AG04450 (cell line): ENCODE measurements around the gene NAA10. TPM values are rescaled to one million over a fixed set of nuclear protein-coding genes. Genes with fewer than 3 reads are reported as not detected.

Source experiments
- CTCF ChIA-PET: fragments of 300-600, 350-600 bp; formaldehyde crosslinking; extraction: SDS; loops from one replicate; lab custom pipeline; 2022; ENCODE audit warnings: antibody characterized with exemption, inconsistent platforms; lab: Charles Lee
- POLR2A ChIA-PET: fragments of 350-600 bp; formaldehyde crosslinking; extraction: SDS; loops from one replicate; lab custom pipeline; 2021; ENCODE audit warnings: antibody characterized with exemption, inconsistent platforms; lab: Yijun Ruan, JAX
- DNase-seq: peaks from one replicate; pipeline ENCODE4 v3.0.0-alpha.2; 2011; ENCODE audit warnings: low read depth, low spot score
- H3K27ac ChIP-seq: one replicate; pipeline ENCODE4 v1.5.1; 2012; ENCODE audit warnings: low read depth, low read length, control low read depth
- H3K27me3 ChIP-seq: one replicate; pipeline ENCODE4 v1.6.0; 2012; ENCODE audit warnings: low read length; ENCODE audit not compliant: control insufficient read depth, insufficient read depth
- H3K4me3 ChIP-seq: 2 replicates; pipeline ENCODE4 v1.5.1; 2011; ENCODE audit warnings: mild to moderate bottlenecking, low read depth, low read length, control low read depth
- H3K9me3 ChIP-seq: 2 replicates; pipeline ENCODE4 v1.5.1; 2012; ENCODE audit warnings: low read length; ENCODE audit not compliant: control insufficient read depth, insufficient read depth
- polyA plus RNA-seq: library from polyadenylated mRNA; depleted of rRNA; stranded (reverse); fragments of >200 nt; gene quantifications from 2 replicates; pipeline ENCODE4 v1.2.3, GENCODE V29; 2011
- TF ChIP-seq, protein P1 (sequence below): IDR thresholded peaks from 2 replicates; pipeline ENCODE4 v1.5.1; 2011; ENCODE audit warnings: low read depth, low read length, control low read depth, inconsistent platforms

Gene NAA10
- polyA plus RNA-seq, 1 experiment = 42.9 TPM

DNA sequence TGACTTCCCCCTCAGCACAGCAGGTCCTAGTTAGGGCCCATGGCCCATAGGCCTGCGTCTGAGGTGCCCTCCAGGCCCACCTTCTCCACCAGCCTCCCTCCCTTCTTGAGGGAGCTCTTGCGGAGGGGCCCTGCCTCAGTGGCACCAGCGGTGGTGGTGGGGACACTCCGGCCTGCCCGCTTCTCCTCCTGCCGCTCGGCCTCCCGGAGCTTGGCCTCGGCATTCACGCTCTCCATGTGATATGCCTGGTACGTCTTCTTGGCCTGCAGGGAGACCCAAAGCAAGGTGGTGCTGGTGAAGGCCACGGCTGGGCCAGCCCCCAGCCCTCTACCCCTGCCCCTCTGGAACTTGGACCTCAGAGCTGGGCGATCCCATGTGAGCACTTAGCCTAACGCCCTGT is 14.3 kb downstream of the NAA10 start:
- TF ChIP-seq, protein P1, sequence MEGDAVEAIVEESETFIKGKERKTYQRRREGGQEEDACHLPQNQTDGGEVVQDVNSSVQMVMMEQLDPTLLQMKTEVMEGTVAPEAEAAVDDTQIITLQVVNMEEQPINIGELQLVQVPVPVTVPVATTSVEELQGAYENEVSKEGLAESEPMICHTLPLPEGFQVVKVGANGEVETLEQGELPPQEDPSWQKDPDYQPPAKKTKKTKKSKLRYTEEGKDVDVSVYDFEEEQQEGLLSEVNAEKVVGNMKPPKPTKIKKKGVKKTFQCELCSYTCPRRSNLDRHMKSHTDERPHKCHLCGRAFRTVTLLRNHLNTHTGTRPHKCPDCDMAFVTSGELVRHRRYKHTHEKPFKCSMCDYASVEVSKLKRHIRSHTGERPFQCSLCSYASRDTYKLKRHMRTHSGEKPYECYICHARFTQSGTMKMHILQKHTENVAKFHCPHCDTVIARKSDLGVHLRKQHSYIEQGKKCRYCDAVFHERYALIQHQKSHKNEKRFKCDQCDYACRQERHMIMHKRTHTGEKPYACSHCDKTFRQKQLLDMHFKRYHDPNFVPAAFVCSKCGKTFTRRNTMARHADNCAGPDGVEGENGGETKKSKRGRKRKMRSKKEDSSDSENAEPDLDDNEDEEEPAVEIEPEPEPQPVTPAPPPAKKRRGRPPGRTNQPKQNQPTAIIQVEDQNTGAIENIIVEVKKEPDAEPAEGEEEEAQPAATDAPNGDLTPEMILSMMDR = no peak
- no peak for DNase-seq
- Histone ChIP-seq H3K27ac (no peak overlapping the region), H3K4me3 (no peak overlapping the region), H3K9me3 (no peaks in the 10 kb centered on the region), H3K27me3 (peaks cover 2% of the 10 kb centered on the region)
- ChIA-PET POLR2A (no interaction called here), CTCF (no interaction called here)

DNA sequence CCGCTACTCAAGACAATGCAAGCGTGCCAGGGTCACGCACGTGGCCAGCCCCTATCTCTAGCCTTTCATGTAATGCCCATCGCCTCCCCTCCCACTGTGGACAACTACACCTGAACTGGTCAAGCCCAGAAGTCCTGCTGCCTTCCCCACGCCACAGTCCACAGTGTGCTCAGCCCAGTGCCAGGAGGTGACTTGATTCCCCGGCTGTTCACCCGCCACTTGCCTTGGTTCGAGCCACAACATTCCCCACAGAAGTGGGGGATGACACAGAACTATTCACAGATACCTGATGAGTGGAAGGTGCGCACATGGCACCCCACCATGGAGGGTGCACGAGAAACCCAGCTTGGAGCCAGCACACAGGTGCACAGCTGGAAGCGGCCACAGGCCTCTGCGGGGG is 15.6 kb downstream of the NAA10 start:
- no peaks in the 10 kb centered on the region for H3K27me3 ChIP-seq
- TF ChIP-seq, protein P1 = no peak
- H3K9me3 ChIP-seq = no peaks in the 10 kb centered on the region
- H3K4me3 ChIP-seq = no peak overlapping the region
- CTCF ChIA-PET = no interaction called here
- POLR2A ChIA-PET = no interaction called here
- no peak overlapping the region for H3K27ac ChIP-seq
- no peak for DNase-seq

DNA sequence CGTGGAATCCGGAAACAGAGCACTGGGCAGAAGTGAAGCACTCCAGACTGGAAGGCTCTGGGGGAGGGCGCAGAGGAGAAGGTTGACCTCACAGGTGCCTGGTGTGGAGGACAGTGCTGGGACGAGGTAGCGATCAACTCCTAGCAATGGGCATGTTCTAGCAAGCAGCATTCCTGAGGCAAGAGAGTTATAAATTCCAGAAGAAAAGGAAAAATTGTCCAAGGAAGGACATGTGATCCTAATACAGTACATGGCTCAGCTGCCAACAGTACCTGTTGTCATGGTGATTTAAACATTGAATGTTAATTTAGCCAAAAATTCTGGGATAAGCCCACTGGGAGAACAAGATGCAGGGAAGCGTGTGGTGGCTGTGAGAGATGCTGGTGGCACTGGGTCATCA is 17.0 kb downstream of the NAA10 start:
- CTCF ChIA-PET = no interaction called here
- POLR2A ChIA-PET = no interaction called here
- Histone ChIP-seq H3K27ac (no peak overlapping the region), H3K4me3 (no peak overlapping the region), H3K9me3 (no peaks in the 10 kb centered on the region), H3K27me3 (peaks cover 3% of the 10 kb centered on the region)
- TF ChIP-seq, protein P1 = no peak
- DNase-seq = no peak

DNA sequence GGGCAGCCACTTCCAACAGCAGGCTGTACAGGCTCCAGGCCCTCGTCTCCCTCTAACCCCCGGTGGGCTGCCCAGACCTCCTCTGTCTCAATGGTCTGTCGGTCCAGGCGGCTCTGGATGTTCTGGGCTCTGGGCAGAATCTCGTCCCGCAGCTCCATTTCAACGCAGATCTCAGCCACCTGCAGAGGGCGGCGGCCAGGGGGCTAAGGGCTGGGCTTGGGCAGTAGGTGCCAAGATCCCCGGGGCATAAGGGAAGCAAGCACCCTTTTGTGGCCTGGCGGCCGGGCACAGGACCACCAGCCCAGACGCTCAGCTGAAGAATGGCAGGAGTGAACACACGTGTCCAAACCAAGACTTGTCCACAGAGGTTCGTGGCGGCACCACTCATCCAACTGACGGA is 21.1 kb downstream of the NAA10 start:
- H3K9me3 ChIP-seq = no peaks in the 10 kb centered on the region; the same call in 1 of the 2 replicates
- TF ChIP-seq, protein P1 = no peak
- CTCF ChIA-PET = interaction anchor here (1.4 kb wide), 1 partner anchor 9 kb away, joined by 4 read pairs; no protein-coding TSS in a partner anchor
- POLR2A ChIA-PET = no interaction called here
- DNase-seq = no peak
- peaks cover 3% of the 10 kb centered on the region for H3K27me3 ChIP-seq
- no peak overlapping the region for H3K27ac ChIP-seq
- no peak overlapping the region for H3K4me3 ChIP-seq

DNA sequence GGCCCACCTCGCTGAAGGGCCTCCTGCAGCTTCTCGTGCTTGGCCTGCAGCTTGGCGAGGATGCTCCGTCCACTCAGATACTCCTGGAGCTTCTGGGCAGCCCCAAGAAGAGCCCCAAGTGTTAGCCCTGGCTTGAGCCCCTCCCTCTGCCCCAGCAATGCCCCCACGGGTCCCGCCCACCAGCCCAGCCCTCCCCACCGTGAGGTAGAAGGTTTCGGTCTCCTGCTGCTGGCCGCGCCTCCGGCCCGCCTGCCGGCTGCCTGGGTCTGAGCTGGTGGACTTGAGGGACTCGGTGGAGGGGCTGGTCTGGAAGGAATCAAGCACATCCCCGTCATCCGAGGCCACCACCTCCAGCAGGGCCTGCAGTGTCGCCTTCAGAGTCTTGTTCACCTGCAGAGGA is 21.6 kb downstream of the NAA10 start:
- POLR2A ChIA-PET = no interaction called here
- H3K4me3 ChIP-seq = no peak overlapping the region
- CTCF ChIA-PET = interaction anchor here (1.4 kb wide), 1 partner anchor 10 kb away, joined by 4 read pairs; no protein-coding TSS in a partner anchor
- H3K27ac ChIP-seq = no peak overlapping the region
- no peak for DNase-seq
- TF ChIP-seq, protein P1 = no peak
- peaks cover 3% of the 10 kb centered on the region for H3K27me3 ChIP-seq
- no peaks in the 10 kb centered on the region; the same call in 1 of the 2 replicates for H3K9me3 ChIP-seq
